Psoas muscle (tissue), 8 donors: ENCODE results near the gene KPNA6. TPM values are rescaled to one million over a fixed set of nuclear protein-coding genes. Genes with fewer than 3 reads are reported as not detected.

ENCODE experiments used
- ATAC-seq, 4 donors: fragments of 200-7000 bp; cut with Tn5 transposase; one replicate each; pipeline ENCODE4 v1.9.1; 2020; ENCODE audit warnings: moderate library complexity in 3 of 4, mild to moderate bottlenecking in 2 of 4
- DNase-seq, 2 donors: peaks; one replicate each; pipeline ENCODE4 v3.0.0-alpha.2; 2020
- H3K27ac ChIP-seq: fragments of 200-600 bp; one replicate; pipeline ENCODE4 v1.8.0; 2022
- H3K27me3 ChIP-seq, 3 donors: fragments of 200-600 bp in 1 of 3; one replicate each; pipeline versions ENCODE4 v1.6.1 to v1.8.0; 2013 to 2022; ENCODE audit warnings: low read length in 2 of 3, mild to moderate bottlenecking in 2 of 3, moderate library complexity in 1 of 3; ENCODE audit not compliant: insufficient read depth in 3 of 3
- H3K36me3 ChIP-seq, 2 donors: fragments of 200-600 bp in 1 of 2; one replicate each; pipeline versions ENCODE4 v1.6.1 to v1.8.0; 2013 to 2022; ENCODE audit warnings: low read depth in 1 of 2, mild to moderate bottlenecking in 1 of 2, moderate library complexity in 1 of 2; ENCODE audit not compliant: insufficient read depth in 1 of 2
- H3K4me1 ChIP-seq: fragments of 200-600 bp; one replicate; pipeline ENCODE4 v1.8.0; 2022
- H3K4me3 ChIP-seq: fragments of 200-600 bp; one replicate; pipeline ENCODE4 v1.8.0; 2022; ENCODE audit warnings: mild to moderate bottlenecking
- H3K9me3 ChIP-seq: fragments of 200-600 bp; one replicate; pipeline ENCODE4 v1.8.0; 2022
- WGBS, 3 donors: extraction: QIAGEN DNeasy Blood & Tissue Kit; methylation state at CpG; one replicate each; pipeline versions ENCODE4 v1.1.6 to v1.1.7; 2013; 5-methylcytosine and 5-hydroxymethylcytosine counted together
- intact Hi-C, 2 donors: fragments of 100-400 bp; cut with DNase I; formaldehyde crosslinking; loops; one replicate each; pipeline versions ENCODE4 v1.11.0 to v1.14.2; 2022
- polyA plus RNA-seq, 3 donors: library from polyadenylated mRNA; stranded (reverse); fragments of 200-250 nt; gene quantifications; one replicate each; pipeline ENCODE4 v1.2.3, GENCODE V29; 2013
- total RNA-seq, 4 donors: library from RNA; stranded (reverse); fragmentation: NEBNext Ultra II Directional in 2 of 4; extraction: Animal tissue kit (Norgen Biotek cat#: 25700) in 2 of 4; gene quantifications; one replicate each; pipeline versions ENCODE4 v1.2.1 to v1.2.4, GENCODE V29; 2021 to 2023
- TF ChIP-seq, protein P1 (sequence below): fragments of 200-600 bp; IDR thresholded peaks from one replicate; pipeline ENCODE4 v1.8.0; 2022; ENCODE audit warnings: antibody characterized with exemption
- donor health status: healthy with polysubstance abuse.
- donor health status: DM: no; HTN: no; CAD: no; lungs with moderate emphysema.
- donor health status: Bipolar disorder and iron deficiency.
- donor health status: healthy.
- donor health status: DM: yes; HTN: yes; CAD: no.
- donor health status: DM: no; HTN: no; CAD: no.
- donor health status: DM: no; HTN: no; CAD: no.
- donor health status: DM: yes; HTN: yes; CAD: no.

Gene KPNA6
- total and polyA plus RNA-seq, 7 donors: 13.4 to 98.3 (median 67.4) TPM

- H3K27me3 ChIP-seq: no peaks in the 10 kb centered on the region
- H3K4me3 ChIP-seq: peak overlapping the region; percentile 81
- TF ChIP-seq, protein P1, sequence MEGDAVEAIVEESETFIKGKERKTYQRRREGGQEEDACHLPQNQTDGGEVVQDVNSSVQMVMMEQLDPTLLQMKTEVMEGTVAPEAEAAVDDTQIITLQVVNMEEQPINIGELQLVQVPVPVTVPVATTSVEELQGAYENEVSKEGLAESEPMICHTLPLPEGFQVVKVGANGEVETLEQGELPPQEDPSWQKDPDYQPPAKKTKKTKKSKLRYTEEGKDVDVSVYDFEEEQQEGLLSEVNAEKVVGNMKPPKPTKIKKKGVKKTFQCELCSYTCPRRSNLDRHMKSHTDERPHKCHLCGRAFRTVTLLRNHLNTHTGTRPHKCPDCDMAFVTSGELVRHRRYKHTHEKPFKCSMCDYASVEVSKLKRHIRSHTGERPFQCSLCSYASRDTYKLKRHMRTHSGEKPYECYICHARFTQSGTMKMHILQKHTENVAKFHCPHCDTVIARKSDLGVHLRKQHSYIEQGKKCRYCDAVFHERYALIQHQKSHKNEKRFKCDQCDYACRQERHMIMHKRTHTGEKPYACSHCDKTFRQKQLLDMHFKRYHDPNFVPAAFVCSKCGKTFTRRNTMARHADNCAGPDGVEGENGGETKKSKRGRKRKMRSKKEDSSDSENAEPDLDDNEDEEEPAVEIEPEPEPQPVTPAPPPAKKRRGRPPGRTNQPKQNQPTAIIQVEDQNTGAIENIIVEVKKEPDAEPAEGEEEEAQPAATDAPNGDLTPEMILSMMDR: no peak
- peaks cover 7 to 61% of the 10 kb centered on the region in 2 donors for H3K36me3 ChIP-seq
- WGBS, 3 donors: 82 to 91% (median 85%) methylated on average over 6 of the region's 6 CpGs
- intact Hi-C loops: loop anchor here in 1 of 2 donors (5.0 kb wide), 1 partner anchor 75 kb away; the partner anchor contains the start of gene KPNA6
- ATAC-seq: no peak
- H3K4me1 ChIP-seq: peaks cover 45% of the 10 kb centered on the region
- DNase-seq: no peak
- H3K9me3 ChIP-seq: no peaks in the 10 kb centered on the region
- H3K27ac ChIP-seq: peak overlapping the region; percentile 98
These were observed 74.2 kb downstream of the KPNA6 start for GRCh38 chr1:32182060-32182459.

- Histone ChIP-seq H3K9me3 (no peaks in the 10 kb centered on the region), H3K4me1 (peaks cover 38% of the 10 kb centered on the region), H3K4me3 (no peak overlapping the region), H3K27ac (no peak overlapping the region), H3K27me3 (no peaks in the 10 kb centered on the region), H3K36me3 (peaks cover 18 to 87% of the 10 kb centered on the region in 2 donors)
- ATAC-seq: no peak
- no peak for DNase-seq
- intact Hi-C loops: loop anchor here in 1 of 2 donors (5.0 kb wide), 1 partner anchor 77 kb away; the partner anchor contains the start of gene KPNA6
- TF ChIP-seq, protein P1: no peak
These were observed 76.8 kb downstream of the KPNA6 start for GRCh38 chr1:32184650-32185049.

GRCh38 chr1:32186077-32186476, 78.2 kb downstream of the KPNA6 start:
- TF ChIP-seq, protein P1: no peak
- Histone ChIP-seq H3K27ac (no peak overlapping the region), H3K4me1 (peaks cover 32% of the 10 kb centered on the region), H3K27me3 (no peaks in the 10 kb centered on the region), H3K4me3 (no peak overlapping the region), H3K9me3 (no peaks in the 10 kb centered on the region), H3K36me3 (peaks cover 23 to 100% of the 10 kb centered on the region in 2 donors)
- intact Hi-C loops: no loop called here
- 88 to 94% (median 89%) methylated on average over 2 of the region's 2 CpGs for WGBS, 3 donors
- ATAC-seq (no peak), DNase-seq (no peak)

DNA sequence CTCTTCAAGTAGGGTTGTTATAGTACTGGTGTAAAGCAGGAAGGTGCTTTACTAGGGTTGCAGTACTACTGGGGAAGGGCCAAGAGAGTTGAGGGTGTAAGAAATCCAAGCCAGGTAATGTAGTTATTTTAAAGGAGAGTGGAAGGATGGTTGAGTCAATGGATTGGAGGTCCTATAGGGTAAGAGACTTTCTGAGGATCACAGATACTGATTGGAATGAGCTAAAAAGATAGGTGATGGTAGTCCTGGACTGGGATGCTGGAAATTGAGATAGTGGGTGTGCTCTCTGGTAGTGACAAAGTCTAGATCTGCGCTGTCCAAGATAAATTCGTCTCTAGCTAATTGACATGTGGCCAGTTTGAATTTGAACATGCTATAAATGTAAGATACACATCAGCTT, 78.6 kb downstream of the KPNA6 start:
- Histone ChIP-seq H3K27ac (no peak overlapping the region), H3K9me3 (no peaks in the 10 kb centered on the region), H3K36me3 (peaks cover 24 to 100% of the 10 kb centered on the region in 2 donors), H3K4me3 (no peak overlapping the region), H3K27me3 (no peaks in the 10 kb centered on the region), H3K4me1 (peaks cover 28% of the 10 kb centered on the region)
- DNase-seq: no peak
- TF ChIP-seq, protein P1: no peak
- no peak for ATAC-seq
- intact Hi-C loops: no loop called here
- WGBS, 3 donors: 83 to 95% (median 85%) methylated on average over 2 of the region's 2 CpGs

- no peaks in the 10 kb centered on the region for H3K9me3 ChIP-seq
- intact Hi-C loops: no loop called here
- H3K36me3 ChIP-seq: peaks cover 25 to 100% of the 10 kb centered on the region in 2 donors
- H3K4me3 ChIP-seq: no peak overlapping the region
- peaks cover 17% of the 10 kb centered on the region for H3K4me1 ChIP-seq
- ATAC-seq (no peak), DNase-seq (no peak)
- no peaks in the 10 kb centered on the region for H3K27me3 ChIP-seq
- WGBS, 3 donors: 97 to 98% (median 98%) methylated on average over 9 of the region's 9 CpGs
- no peak overlapping the region for H3K27ac ChIP-seq
- TF ChIP-seq, protein P1: no peak
These were observed 80.0 kb downstream of the KPNA6 start for GRCh38 chr1:32187850-32188249.
